SKM-1 treated with dmso at 0.1 percent for 144 hours (cell line): Measurements from ENCODE around the gene CDK10.

ENCODE experiments used
- DNase-seq: peaks from one replicate; lab custom pipeline; 2025; ENCODE audit not compliant: unreplicated experiment; lab: John Stamatoyannopoulos, UW

The CDK10 gene

GRCh38 chr16:89710709-89711564, 24.4 kb downstream of the CDK10 start:
- DNase-seq: no peak

DNA sequence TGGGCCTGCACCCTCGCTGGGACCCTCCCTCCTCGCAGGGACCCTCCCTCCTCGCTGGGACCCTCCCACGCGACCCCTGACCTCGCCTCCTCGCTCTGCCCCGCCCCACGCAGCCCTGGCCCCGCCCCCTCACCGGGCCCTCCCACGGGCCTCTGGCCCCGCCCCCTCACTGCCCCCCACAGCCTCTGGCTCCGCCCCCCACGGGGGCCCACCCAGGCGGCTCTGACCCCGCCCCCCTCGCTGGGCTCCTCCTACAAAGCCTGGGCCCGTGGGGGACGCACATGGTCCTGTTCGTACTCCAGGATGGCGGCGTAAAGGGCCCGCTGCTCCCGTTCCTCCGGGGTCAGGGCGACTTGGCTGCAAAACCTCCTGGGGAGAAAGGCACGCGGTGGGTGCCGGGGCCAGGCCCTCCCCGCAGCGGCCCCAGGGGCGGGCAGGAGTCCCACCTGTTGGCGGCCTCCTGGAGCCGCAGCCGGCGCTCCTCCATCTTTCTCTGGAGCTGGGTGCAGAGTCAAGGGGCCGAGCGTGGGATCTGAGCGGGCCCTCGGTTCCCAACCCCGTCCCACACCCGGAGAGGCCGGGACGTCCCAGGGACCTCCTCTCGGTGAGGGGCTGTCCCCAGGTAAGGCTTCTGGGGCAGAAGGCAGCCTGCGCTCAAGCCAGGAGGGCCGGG, 25.2 kb downstream of the CDK10 start:
- peak; percentile 36 for DNase-seq

DNA sequence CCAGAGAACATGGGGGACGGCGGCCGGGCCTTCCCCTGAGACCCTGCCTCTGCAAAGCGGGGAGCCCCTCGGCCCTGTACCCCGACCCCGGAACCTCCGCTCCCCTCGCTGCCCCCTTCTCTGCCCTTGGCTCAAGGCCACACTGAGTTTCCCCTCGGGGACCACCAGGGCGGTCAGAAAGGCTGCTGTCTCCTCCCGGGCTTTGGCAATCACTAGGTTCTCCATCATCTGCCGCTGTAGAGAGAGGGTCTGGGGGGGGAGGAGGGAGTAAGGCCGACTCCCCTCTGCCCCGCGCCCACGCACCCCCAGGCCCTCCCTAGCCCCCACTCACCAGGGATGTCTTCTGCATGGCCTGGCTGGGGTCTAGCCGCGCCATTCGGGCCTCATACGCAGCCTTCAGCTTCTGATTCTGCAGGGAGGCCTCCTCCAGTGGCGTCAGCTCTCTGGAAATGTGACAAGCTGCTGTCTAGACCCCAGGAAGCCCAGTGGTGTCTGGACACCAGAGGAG, 25.8 kb downstream of the CDK10 start:
- no peak for DNase-seq

GRCh38 chr16:89716493-89716892, 30.0 kb downstream of the CDK10 start:
- no peak for DNase-seq

DNA sequence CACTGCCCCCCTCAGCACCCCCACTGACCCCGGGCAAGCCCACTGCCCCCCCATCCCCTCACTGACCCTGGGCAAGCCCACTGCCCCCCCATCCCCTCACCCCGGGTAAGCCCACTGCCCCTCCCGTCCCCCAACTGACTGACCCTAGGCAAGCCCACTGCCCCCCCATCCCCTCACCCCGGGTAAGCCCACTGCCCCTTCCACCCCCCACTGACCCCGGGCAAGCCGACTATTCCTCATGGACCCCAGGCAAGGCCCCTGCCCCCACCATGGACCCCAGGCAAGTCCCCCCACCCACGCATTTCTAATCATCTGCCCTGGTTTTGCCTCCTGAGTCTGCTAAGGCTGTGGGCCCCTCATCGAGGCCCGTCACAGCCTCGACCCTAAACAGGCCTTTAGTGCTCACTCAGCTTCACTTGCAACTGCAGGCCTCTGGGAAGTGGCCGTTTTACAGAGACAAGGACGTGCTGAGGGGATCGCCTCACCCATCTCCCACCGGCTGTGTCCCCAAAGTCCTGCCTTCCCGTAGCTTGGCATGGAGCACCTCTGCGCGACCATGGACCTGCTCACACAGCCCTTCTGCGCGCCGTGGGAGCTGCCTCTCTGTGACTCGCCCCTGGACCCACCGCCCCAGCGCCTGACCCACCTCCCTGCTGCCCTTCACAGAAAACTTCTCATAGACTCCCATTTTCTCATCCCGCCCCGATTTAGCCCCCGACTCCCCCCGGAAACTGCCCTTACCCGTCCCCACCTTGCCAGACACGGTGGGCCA, 30.6 kb downstream of the CDK10 start:
- no peak for DNase-seq

DNA sequence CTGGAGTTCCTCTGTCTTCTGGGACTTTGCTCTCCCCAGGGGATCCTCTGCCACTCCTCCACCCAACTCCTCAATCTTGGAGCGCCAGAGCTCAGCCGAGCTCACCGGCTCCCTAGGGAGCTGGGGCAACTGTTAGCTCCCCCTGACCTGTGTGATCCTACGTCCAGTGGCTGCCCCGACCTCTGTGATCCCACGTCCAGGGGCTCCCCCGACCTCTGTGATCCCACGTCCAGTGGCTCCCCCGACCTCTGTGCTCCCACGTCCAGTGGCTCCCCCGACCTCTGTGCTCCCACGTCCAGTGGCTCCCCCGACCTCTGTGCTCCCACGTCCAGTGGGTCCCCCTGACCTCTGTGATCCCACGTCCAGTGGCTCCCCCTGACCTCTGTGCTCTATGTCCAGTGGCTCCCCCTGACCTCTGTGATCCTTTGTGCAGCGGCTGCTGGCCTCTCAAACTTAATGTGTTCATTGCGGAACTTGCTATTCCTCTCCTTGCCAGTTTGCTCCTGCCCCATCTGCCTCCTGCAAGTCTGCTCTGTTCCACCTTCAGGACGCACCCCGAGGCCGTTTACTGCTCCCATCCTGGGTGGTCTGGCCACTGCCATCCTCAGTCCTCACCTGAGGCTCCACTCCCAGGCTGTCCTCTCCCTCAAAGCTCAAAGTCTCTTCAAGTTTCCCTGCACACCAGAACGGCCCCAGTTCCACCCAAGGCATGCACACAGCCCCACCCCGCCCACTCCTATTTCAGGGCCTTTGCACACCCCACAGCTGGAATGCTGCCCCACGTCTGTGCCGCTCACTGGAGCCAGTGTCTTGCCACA, 31.4 kb downstream of the CDK10 start:
- DNase-seq: no peak

GRCh38 chr16:89720551-89720812, 34.0 kb downstream of the CDK10 start:
- DNase-seq: no peak

DNA sequence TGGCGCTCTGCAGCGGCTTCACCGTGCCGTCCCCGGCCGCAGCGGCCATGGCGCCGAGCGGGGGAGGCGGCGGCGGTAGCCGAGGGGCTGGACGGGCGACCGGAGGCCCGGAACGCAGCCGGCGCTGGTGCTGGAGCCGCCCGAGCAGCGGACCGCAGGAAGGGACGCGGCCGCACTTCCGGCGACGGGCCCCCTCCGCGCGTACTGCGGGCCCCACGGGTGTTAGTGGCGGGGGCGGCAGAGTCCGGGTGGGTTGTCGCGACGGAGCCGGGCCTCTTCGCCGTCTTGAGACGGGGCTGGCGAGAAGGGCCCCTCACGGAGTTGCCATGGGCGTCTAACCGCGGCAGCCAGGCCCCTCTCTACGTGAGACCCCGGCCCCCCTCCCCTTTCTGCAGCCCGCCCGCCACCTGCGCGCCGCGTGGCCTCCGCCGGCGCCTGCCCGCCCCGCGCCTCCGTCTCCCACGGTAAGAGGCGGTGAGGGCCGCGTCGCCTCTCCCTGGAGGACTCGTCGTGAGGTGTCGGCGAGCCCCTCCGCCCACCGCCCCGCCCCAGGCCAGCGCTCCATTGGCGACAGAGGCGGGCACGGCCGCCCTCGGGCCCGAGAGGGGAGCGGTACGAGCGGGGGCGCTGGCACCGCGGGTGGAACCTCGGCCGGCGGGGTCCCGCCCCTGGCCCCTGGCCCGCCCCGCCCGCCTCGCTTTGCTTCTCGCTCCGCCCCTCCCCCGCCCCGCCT, 34.5 kb downstream of the CDK10 start, which contains the start of the genes VPS9D1 and ZNF276:
Gene VPS9D1 (minus strand): TSS at position 86 of the 733 bp plus-strand sequence. CDS start 37 bp downstream, at position 49.
Gene ZNF276 (plus strand): TSS at position 725 of the 733 bp plus-strand sequence. CDS start 104 bp downstream, outside the sequence.
- peak; percentile 39 for DNase-seq

DNA sequence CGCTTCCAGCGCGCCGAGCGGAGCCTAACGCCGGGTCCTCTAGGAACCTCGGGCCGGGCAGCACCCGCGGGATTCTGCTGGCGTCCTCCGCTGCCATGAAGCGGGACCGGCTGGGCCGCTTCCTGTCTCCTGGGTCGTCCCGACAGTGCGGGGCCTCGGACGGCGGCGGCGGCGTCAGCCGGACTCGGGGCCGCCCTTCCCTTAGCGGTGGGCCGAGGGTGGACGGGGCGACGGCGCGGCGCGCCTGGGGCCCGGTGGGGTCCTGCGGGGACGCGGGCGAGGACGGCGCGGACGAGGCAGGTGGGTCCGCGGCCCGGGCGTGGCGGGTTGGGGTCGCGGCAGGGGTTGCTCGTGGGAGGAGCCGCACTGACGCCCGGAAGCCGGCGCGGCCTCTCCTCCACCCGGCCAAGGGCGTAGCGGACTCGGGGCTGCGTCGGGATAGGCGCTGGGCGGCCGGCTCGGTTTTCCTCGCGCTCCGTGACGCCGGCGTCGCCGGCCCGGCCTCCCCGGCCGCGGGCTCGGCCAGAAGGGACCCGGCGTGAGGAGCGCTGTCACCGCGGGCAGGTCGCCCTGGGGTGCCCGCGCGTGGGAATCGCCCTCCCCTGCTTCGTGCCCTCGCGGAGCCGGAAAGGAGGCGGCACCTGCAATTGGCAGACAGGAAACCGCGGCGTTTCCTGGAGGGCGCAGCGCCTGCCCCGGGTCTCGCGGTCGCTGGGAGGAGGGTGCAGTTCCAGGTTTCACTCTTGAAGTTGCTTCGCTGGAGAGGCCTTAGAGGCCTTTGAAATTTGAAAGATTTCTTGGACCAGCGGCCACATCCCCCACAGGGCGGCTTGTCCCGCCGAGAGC, 35.3 kb downstream of the CDK10 start:
- peak; percentile 52 for DNase-seq

DNA sequence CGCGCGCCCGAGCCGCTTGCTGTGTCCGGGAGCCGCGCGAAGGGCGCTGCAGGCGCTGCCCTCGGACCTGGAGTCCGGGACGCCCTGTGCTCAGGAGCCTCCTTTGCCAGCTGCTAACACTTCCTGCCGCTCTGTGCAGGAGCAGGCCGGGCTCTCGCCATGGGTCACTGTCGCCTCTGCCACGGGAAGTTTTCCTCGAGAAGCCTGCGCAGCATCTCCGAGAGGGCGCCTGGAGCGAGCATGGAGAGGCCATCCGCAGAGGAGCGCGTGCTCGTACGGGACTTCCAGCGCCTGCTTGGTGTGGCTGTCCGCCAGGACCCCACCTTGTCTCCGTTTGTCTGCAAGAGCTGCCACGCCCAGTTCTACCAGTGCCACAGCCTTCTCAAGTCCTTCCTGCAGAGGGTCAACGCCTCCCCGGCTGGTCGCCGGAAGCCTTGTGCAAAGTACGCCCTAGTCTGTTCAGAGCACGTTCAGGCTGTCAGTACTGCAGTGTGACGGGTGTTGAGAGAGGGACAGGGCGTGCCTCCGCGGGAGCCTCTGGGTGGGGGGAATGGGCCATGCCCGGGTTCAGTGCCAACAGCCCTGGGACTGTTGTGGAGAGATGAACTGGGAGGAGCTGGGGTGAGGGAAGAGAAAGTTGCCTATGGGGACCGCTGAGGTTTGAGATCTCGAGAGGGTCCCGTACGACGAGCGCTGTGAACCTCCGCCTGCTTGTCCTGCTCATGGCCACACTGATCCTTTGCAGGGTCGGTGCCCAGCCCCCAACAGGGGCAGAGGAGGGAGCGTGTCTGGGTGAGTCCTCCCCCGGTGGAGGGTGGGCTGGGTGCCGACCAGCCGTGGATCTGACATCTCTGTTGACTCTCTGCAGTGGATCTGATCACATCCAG, 36.1 kb downstream of the CDK10 start:
- DNase-seq: no peak

GRCh38 chr16:89723279-89724250, 37.1 kb downstream of the CDK10 start:
- DNase-seq: no peak

DNA sequence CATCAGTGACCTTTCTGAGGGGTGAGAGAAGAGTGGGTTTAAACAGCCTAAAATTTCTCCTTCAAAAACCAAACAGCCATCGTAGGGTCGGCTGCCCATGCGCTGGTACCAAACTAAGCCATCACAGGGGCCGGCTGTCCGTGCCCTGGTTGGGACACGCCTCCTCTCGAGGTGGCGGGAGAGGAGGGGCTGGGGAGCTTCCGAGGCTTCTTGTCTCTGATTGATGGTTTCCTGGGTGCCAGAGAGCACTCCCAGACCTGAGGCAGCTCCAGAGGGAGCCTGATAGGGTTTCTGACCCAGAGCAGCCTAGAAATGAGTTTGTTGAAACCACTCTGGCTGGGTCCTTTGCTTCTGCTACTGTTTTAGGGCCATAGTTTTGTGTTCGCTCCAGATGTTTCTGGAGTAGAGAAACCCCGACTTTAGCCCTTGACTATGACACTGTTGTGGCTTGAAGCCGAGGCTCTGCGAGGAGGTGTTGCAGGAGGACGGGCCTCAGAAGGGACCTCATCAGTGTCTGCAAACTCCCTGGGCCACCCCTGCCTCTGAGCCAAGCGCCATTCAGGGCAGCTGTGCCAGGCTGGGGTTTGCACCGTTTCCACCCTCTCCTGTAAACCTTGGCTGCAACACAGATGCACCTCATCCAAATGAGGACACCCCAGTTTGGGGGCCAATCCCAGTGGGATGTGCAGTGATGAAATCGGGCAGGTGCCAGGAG, 41.1 kb downstream of the CDK10 start:
- no peak for DNase-seq

- no peak for DNase-seq
Observed at GRCh38 chr16:89729293-89729692, 42.8 kb downstream of the CDK10 start.

- DNase-seq: no peak
Observed at GRCh38 chr16:89729863-89730593, 43.5 kb downstream of the CDK10 start.

GRCh38 chr16:89730610-89731234, 44.2 kb downstream of the CDK10 start:
- no peak for DNase-seq
